Measurements from ENCODE around the gene RAB3C.

- TF ChIP-seq, protein P1, sequence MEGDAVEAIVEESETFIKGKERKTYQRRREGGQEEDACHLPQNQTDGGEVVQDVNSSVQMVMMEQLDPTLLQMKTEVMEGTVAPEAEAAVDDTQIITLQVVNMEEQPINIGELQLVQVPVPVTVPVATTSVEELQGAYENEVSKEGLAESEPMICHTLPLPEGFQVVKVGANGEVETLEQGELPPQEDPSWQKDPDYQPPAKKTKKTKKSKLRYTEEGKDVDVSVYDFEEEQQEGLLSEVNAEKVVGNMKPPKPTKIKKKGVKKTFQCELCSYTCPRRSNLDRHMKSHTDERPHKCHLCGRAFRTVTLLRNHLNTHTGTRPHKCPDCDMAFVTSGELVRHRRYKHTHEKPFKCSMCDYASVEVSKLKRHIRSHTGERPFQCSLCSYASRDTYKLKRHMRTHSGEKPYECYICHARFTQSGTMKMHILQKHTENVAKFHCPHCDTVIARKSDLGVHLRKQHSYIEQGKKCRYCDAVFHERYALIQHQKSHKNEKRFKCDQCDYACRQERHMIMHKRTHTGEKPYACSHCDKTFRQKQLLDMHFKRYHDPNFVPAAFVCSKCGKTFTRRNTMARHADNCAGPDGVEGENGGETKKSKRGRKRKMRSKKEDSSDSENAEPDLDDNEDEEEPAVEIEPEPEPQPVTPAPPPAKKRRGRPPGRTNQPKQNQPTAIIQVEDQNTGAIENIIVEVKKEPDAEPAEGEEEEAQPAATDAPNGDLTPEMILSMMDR (IDR thresholded peaks at IDR 0.05): no peak
- TF ChIP-seq POLR2AphosphoS5 (IDR thresholded peaks at IDR 0.05; ENCODE audit: insufficient read depth in 1 of 2, low read depth in 1 of 2): no peak
Observed at GRCh38 chr5:58761407-58761806, 178.5 kb downstream of the RAB3C start.

All from vagina (tissue), 2 donors.